GM21737 (cell line): Measurements from ENCODE around the gene RNF144B.
"Not testable (repeated sequence)": the region's sequence is repeated elsewhere in the genome, so short reads cannot be mapped to it uniquely, and the experiment has no call there.

Experiments
- ATAC-seq: cut with Tn5 transposase; IDR thresholded peaks from one replicate; pipeline ENCODE4 v1.9.1; 2021; ENCODE audit warnings: mild to moderate bottlenecking, moderate library complexity; ENCODE audit not compliant: unreplicated experiment

RNF144B gene

DNA sequence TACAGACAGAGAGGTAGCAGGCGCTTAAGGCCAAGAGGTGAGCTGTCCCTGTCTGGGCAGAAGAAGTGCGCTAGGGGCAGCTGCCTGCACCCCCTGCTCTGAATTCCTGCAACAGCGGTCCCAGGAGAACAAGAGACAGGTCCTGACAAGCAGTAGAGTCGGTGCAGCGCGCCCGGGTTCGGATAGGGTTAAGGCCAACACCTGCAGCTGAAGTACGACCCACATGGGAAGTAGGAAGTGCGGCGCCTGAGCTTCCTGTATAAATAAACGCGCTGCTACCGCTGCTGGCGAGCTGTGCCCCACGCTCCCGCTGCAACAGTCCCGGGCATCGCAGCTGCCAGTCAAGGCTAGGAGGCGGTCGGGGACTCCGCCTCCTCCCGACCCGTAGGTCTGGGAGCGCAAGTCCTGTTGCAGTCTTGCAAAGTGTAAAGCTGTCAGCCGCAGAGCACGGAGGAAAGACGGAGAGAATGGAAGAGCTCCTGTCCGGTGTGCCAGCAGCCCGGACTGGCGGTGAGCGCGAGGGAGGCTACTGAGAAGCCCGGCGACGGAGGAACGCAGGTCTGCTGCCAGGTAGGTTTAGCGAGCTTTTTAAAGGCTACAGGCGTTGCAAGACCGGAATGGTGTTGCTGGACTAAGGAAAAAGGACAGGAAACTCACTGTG is at the start of gene RNF144B:
Gene RNF144B (plus strand): TSS at position 290 of the 661 bp plus-strand sequence. CDS start 12,185 bp downstream, outside the sequence.
- ATAC-seq, result peak; percentile 93

GRCh38 chr6:18339599-18339998 is 47.6 kb upstream of the RNF144B start:
- no peak for ATAC-seq

- ATAC-seq, result no peak
Observed at GRCh38 chr6:18340781-18341551, 46.2 kb upstream of the RNF144B start.

- no peak for ATAC-seq
Observed at GRCh38 chr6:18342223-18342622, 44.9 kb upstream of the RNF144B start.

DNA sequence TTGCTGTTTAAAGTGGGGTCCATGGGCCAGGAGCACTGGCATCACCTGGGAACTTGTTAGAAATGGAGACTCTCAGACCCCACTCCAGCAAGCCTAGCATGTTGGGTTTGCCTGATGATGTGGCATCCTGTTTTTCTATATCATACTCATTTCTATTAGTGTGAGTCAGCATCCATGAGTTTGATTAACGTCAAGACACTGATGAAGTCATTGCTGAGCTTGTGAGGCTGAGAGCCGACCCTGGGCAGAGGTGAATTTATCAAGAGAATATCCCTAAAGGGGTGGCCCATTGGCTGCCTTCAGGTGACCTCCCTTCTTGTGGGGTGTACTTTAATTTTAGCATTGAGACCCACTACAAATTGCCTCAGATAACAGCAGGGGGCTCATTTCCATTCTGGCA is 43.4 kb upstream of the RNF144B start:
- no peak for ATAC-seq

DNA sequence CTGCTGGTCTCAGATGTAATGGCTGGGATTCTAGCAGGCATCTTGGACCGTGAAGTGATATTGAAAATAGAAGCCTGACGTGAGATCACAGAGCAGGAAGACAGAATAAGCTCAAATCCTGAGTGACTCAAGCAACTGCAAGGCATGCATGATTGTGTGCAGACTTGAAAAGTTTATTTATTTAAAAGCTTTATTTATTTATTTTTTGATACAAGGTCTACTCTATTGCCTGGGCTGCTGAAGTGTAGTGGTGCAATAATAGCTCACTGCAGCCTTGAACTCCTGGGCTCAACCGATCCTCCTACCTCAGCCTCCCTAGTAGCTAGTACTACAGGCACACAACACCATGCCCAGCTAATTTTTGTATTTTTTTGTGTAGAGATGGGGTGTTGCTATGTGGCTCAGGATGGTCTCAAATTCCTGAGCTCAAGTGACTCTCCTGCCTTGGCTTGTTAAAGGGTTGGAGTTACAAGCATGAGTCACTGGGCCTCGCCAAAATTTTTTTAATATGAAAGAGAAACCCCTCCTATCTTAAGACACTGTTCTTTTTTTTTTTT is 40.1 kb upstream of the RNF144B start:
- no peak for ATAC-seq

DNA sequence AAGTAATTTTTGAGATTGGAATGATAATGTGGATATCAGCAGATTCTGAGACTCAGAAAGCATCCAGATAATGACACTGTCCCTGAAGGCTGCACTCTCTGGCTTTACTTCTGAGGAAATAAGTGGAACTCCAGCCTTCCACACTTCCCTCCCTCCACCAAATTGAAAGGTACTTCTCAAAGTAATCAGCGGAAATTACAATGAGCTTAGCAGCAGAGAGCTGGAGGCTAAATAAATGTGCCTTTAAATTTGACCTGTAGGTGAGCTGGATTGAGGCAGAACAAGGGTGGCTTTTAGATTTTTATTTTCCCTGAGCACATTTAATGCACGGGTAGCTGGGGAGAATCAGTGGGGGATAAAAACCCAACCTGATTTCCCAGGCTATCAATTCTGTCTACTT is 39.3 kb upstream of the RNF144B start:
- ATAC-seq, result no peak

- no peak for ATAC-seq
Observed at GRCh38 chr6:18349386-18349785, 37.8 kb upstream of the RNF144B start.

GRCh38 chr6:18350271-18350670 is 36.9 kb upstream of the RNF144B start:
- no peak for ATAC-seq

GRCh38 chr6:18350712-18351111 is 36.4 kb upstream of the RNF144B start:
- no peak for ATAC-seq

- ATAC-seq, result no peak
Observed at GRCh38 chr6:18352001-18352400, 35.1 kb upstream of the RNF144B start.

DNA sequence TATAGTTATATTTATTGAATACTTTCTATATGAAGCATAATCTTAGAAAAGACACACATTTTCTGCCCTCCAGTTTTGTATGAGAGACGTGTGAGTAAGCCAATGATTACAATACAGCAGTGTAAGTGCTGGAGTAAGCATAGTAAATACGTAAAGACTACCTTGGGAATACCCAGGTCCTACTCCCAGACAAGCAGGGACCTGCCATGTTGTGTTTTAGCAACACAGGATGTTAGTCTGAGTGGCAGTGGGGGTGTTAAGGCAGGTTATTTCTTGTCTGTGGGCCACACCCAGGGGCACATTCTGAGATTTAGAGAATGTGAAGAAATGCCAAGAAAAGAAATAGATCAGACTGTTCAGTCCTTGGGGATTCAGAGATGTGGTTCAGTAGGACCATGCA is 34.3 kb upstream of the RNF144B start:
- no peak for ATAC-seq

- ATAC-seq, result no peak
Observed at GRCh38 chr6:18353251-18353650, 33.9 kb upstream of the RNF144B start.

GRCh38 chr6:18357546-18357945 is 29.6 kb upstream of the RNF144B start:
- ATAC-seq, result not testable (repeated sequence)

DNA sequence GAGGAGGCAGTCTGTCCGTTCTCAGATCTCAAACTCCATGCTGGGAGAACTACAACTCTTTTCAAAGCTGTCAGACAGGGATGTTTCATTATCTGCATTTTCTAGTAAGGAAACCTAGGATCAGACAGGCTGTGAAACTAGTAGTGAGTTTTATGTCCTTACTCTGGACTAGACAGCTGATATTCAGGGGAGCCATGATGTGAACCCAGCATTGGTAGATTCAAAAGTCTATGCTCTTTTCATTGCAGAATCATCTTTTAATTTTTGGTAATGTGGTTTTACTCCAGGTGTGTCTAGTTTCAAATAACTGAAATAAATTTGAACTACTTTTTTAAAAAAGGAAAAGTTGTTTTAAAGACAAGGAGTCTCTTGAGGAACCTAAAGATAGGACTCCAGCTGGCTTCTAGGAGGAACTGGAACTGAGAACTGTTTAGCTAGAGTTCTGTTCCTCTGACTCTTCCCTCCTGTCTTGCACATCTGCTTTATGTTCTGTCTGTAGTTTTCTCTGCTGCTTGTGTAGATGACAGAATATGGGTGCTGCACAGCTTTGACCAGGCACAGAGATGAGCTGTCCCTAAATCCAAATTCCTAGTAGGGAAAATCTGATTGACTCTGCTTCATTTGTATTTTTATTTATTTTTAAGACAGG is 27.8 kb upstream of the RNF144B start:
- peak; percentile 75 for ATAC-seq

DNA sequence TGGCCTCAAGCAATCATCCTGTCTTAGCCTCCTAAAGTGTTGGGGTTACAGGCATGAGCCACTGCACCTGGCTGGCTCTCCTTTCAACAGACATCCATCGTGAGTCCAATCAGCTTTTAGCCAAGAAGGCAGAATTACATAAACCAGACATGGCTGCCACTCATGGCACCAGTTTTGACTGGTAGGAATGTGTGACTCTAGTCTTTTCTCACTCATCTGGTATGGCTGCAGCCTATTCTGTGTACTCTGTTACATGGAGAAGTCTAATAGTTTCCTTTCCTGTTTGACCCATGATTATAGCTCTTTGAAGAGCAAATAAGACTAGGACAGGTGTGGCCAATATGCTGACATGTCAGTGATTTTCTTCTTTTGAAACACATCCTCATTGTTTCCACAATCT is 27.0 kb upstream of the RNF144B start:
- no peak for ATAC-seq

DNA sequence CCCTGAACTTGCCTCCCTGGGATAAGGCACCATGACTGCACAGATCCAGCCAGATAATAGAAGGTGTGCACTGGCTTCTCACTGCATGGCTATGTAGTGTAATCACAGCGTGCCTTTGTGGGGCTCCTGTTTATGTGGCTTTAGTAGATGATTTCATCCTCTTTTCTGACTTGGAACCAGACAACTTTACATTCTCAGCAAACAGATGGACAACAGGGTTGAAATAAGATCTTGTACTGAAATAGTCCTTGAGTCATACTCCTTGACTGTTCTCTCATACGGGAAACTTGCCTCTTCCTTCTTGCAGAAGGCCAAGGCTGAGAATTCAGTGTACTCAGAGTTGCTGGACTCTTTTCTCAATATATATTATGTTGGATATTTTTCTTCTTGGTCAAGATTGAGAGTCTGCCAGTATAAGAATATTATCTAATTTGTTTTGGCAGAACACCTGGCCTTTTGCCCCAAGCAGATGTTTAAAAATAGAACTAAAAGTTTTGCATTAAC is 25.0 kb upstream of the RNF144B start:
- ATAC-seq, result no peak

DNA sequence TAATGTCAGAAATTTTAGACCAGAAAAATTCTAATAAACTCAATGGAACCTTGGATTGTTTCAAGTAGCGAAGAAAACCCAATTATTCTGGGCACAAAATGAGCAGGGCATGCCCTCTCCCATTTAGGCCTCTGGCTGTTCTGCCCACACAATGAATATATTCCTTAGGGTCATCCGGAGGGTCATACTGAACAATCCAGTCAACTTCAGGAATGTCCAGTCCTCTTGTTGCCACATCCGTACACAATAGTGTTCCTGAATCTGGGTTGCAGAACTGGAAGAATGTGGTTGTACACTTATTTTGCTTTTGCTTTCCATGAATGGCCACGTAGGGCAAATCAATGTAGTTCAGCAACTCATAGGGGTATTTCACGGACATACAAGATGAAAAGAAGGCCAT is 23.4 kb upstream of the RNF144B start:
- no peak for ATAC-seq

- not testable (repeated sequence) for ATAC-seq
Observed at GRCh38 chr6:18364561-18364960, 22.6 kb upstream of the RNF144B start.

- ATAC-seq, result no peak
Observed at GRCh38 chr6:18367371-18367770, 19.8 kb upstream of the RNF144B start.
